Endothelial cell of umbilical vein (primary cell): ENCODE results near the gene FOXP1. TPM values are rescaled to one million over a fixed set of nuclear protein-coding genes. Genes with fewer than 3 reads are reported as not detected.

Source experiments
- BruUV-seq: library from RNA; stranded (reverse); fragments of 400-500 nt; replicated peaks from 2 replicates; lab custom pipeline; 2021; lab: Mats Ljungman, UMichigan
- CTCF ChIA-PET: fragments of 300-600, 350-600 bp; sonication (Branson Sonifier 250); formaldehyde crosslinking; loops from one replicate; lab custom pipeline; 2021; ENCODE audit warnings: antibody characterized with exemption, inconsistent platforms; lab: Charles Lee
- POLR2A ChIA-PET: fragments of 300-600, 350-600 bp; sonication (Branson Sonifier 250); formaldehyde crosslinking; loops from one replicate; lab custom pipeline; 2021; ENCODE audit warnings: antibody characterized with exemption, inconsistent platforms; lab: Charles Lee
- DNase-seq: peaks from one replicate; pipeline ENCODE4 v3.0.0-alpha.2; 2011; ENCODE audit warnings: low read depth, low spot score
- FAIRE-seq: peaks from 2 replicates; lab custom pipeline; 2011; peaks lifted over from hg19 to GRCh38; lab: Jason Lieb, UNC
- H2AFZ ChIP-seq: 2 replicates; pipeline ENCODE4 v1.6.0; 2012; ENCODE audit warnings: low read depth, low read length, control low read depth, inconsistent platforms
- H3K27ac ChIP-seq: 2 replicates; pipeline ENCODE4 v1.5.1; 2011; ENCODE audit warnings: low read depth, mild to moderate bottlenecking, control low read depth, low read length, moderate library complexity; ENCODE audit not compliant: insufficient read depth
- H3K27me3 ChIP-seq, 2 experiments: 2 replicates each; pipeline versions ENCODE4 v1.6.0 to v1.6.1; 2011; ENCODE audit warnings: low read length in 2 of 2, mixed read lengths in 1 of 2; ENCODE audit not compliant: control insufficient read depth in 2 of 2, insufficient read depth in 2 of 2
- H3K36me3 ChIP-seq, 2 experiments: 2 replicates in 1 of 2; 3 replicates in 1 of 2; pipeline ENCODE4 v1.5.1; 2011; ENCODE audit warnings: low read length in 2 of 2, mild to moderate bottlenecking in 1 of 2, moderate library complexity in 1 of 2; ENCODE audit not compliant: control insufficient read depth in 2 of 2, insufficient read depth in 2 of 2; ENCODE audit errors: extremely low read depth in 1 of 2
- H3K4me1 ChIP-seq: 3 replicates; pipeline ENCODE4 v1.5.1; 2011; ENCODE audit warnings: mild to moderate bottlenecking, low read length; ENCODE audit not compliant: control insufficient read depth, insufficient read depth; ENCODE audit errors: extremely low read depth
- H3K4me2 ChIP-seq: 2 replicates; pipeline ENCODE4 v1.6.1; 2011; ENCODE audit warnings: low read length, control low read depth, mixed read lengths; ENCODE audit not compliant: insufficient read depth
- H3K4me3 ChIP-seq, 3 experiments: fragments of 200-600 bp in 1 of 3; sonication (generic), shearing (Covaris generic) in 1 of 3; replicated peaks in 1 of 3; 2 replicates each; pipeline ENCODE4 v1.5.1; 2011 to 2016; ENCODE audit warnings: control low read depth in 3 of 3, low read length in 3 of 3, mild to moderate bottlenecking in 2 of 3, inconsistent platforms in 1 of 3, low read depth in 1 of 3, moderate library complexity in 1 of 3; ENCODE audit not compliant: insufficient read depth in 1 of 3
- H3K79me2 ChIP-seq: 2 replicates; pipeline ENCODE4 v1.6.0; 2012; ENCODE audit warnings: low read length, inconsistent platforms; ENCODE audit not compliant: control insufficient read depth, insufficient read depth
- H3K9ac ChIP-seq: replicated peaks from 2 replicates; pipeline ENCODE3; 2011; ENCODE audit warnings: low read length, control low read depth; ENCODE audit not compliant: insufficient read depth; ENCODE audit errors: extremely low read depth
- H3K9me1 ChIP-seq: replicated peaks from 3 replicates; pipeline ENCODE4 v1.6.0; 2011; ENCODE audit warnings: mild to moderate bottlenecking, low read length; ENCODE audit not compliant: control insufficient read depth, insufficient read depth; ENCODE audit errors: extremely low read depth
- H3K9me3 ChIP-seq: replicated peaks from 2 replicates; pipeline ENCODE4 v1.5.1; 2012; ENCODE audit warnings: low read length, inconsistent platforms; ENCODE audit not compliant: control insufficient read depth, insufficient read depth
- H4K20me1 ChIP-seq: replicated peaks from 2 replicates; pipeline ENCODE3; 2011; ENCODE audit warnings: mild to moderate bottlenecking, low read length; ENCODE audit not compliant: control insufficient read depth, insufficient read depth; ENCODE audit errors: extremely low read depth
- CTCF ChIP-seq, 2 donors: IDR thresholded peaks; 1 replicate in 1 of 2; 2 replicates in 1 of 2; pipeline ENCODE4 v1.5.1; 2011; ENCODE audit warnings: low read length in 2 of 2, mild to moderate bottlenecking in 2 of 2, moderate library complexity in 2 of 2, control low read depth in 1 of 2, inconsistent platforms in 1 of 2, low read depth in 1 of 2; ENCODE audit not compliant: insufficient read depth in 1 of 2; ENCODE audit errors: extremely low read depth in 1 of 2
- EZH2 ChIP-seq: IDR thresholded peaks from 2 replicates; pipeline ENCODE4 v1.6.1; 2012; ENCODE audit warnings: borderline replicate concordance, low read depth, mild to moderate bottlenecking, moderate library complexity, low read length, inconsistent platforms; ENCODE audit not compliant: severe bottlenecking
- FOS ChIP-seq: IDR thresholded peaks from 2 replicates; pipeline ENCODE4 v1.6.1; 2011; ENCODE audit warnings: mild to moderate bottlenecking, low read length, moderate library complexity, borderline replicate concordance; ENCODE audit not compliant: insufficient read depth
- GATA2 ChIP-seq: IDR thresholded peaks from 2 replicates; pipeline ENCODE4 v1.7.0; 2011; ENCODE audit warnings: low read depth, mild to moderate bottlenecking, moderate library complexity, mixed read lengths, low read length; ENCODE audit not compliant: insufficient read length, insufficient read depth
- JUN ChIP-seq: IDR thresholded peaks from 2 replicates; pipeline ENCODE4 v1.6.1; 2011; ENCODE audit warnings: borderline replicate concordance, low read depth; ENCODE audit not compliant: insufficient read length, insufficient read depth
- MAX ChIP-seq: IDR thresholded peaks from 2 replicates; pipeline ENCODE4 v1.6.1; 2011; ENCODE audit not compliant: insufficient read depth, insufficient read length
- MYC ChIP-seq: IDR thresholded peaks from one replicate; pipeline ENCODE4 v1.6.1; 2011; ENCODE audit warnings: mild to moderate bottlenecking, low read depth, low read length
- POLR2A ChIP-seq: IDR thresholded peaks from 2 replicates; pipeline ENCODE4 v1.6.1; 2012; ENCODE audit warnings: low read depth, mild to moderate bottlenecking, control low read depth, low read length
- POLR2AphosphoS5 ChIP-seq: IDR thresholded peaks from 2 replicates; pipeline ENCODE4 v1.6.1; 2012; ENCODE audit warnings: low read depth, mild to moderate bottlenecking, control low read depth, low read length, moderate library complexity; ENCODE audit not compliant: insufficient read depth
- dilution Hi-C: fragments of 300-500 bp; cut with MboI; formaldehyde crosslinking; loops from one replicate; pipeline ENCODE4 v1.15.0; 2019; ENCODE audit warnings: low sequenced_read_pairs; ENCODE audit not compliant: extremely low pct_ligation_motif_present
- intact Hi-C: fragments of 100-400 bp; cut with micrococcal nuclease; formaldehyde crosslinking; loops from one replicate; pipeline ENCODE4 v1.10.0; 2022
- polyA plus RNA-seq, 4 experiments: library from polyadenylated mRNA; depleted of rRNA in 3 of 4; stranded (reverse) in 3 of 4; unstranded in 1 of 4; fragments of >200 nt; gene quantifications; 2 replicates each; pipeline versions ENCODE4 v1.2.1 to v1.2.3, GENCODE V29; 2011 to 2012; ENCODE audit warnings: missing spikeins in 1 of 4
- total RNA-seq: library from RNA; stranded (reverse); gene quantifications from 2 replicates; pipeline ENCODE4 v1.2.3, GENCODE V29; 2021

The FOXP1 gene
- total and polyA plus RNA-seq, 2 donors (not counting 3 experiments of a cell fraction or from before 2014, with no cell fraction given): 41.0 to 107 TPM

- Histone ChIP-seq H3K27me3 (no peaks in the 10 kb centered on the region), H2AFZ (no peak overlapping the region), H3K9me3 (no peaks in the 10 kb centered on the region), H3K36me3 (no peaks in the 10 kb centered on the region), H3K27ac (no peak overlapping the region), H3K79me2 (no peaks in the 10 kb centered on the region), H4K20me1 (no peaks in the 10 kb centered on the region), H3K4me3 (no peak overlapping the region), H3K4me1 (peaks cover 30% of the 10 kb centered on the region), H3K9ac (no peak overlapping the region), H3K9me1 (no peaks in the 10 kb centered on the region), H3K4me2 (no peak overlapping the region)
- FAIRE-seq: no peak
- ChIA-PET POLR2A (no interaction called here), CTCF (interaction anchor here (0.6 kb wide), 1 partner anchor 188 kb away, joined by 4 read pairs; no protein-coding TSS in a partner anchor)
- intact Hi-C loops (no loop called here), dilution Hi-C loops (no loop called here)
- DNase-seq: no peak
- no peak for TF ChIP-seq MYC
- TF ChIP-seq CTCF (IDR thresholded peaks at IDR 0.05; ENCODE audit: extremely low read depth in 1 of 2, insufficient read depth in 1 of 2, low read depth in 1 of 2, low read length in 2 of 2): no peak
- TF ChIP-seq EZH2: no peak
- no peak for TF ChIP-seq GATA2
- no peak for TF ChIP-seq FOS
- no peak for TF ChIP-seq JUN
- TF ChIP-seq MAX: no peak
- TF ChIP-seq POLR2A: no peak
- no peak for TF ChIP-seq POLR2AphosphoS5
- no TSS peak for BruUV-seq
Observed at GRCh38 chr3:71520161-71521020, 63.1 kb downstream of the FOXP1 start.
